ENCODE data around the gene CACNG4.

Gene CACNG4

GRCh38 chr17:67058036-67058435, 93.5 kb downstream of the CACNG4 start:
- DNase-seq (ENCODE audit: low read depth in 2 of 2), result no peak

GRCh38 chr17:67059372-67059771, 94.9 kb downstream of the CACNG4 start:
- no peak for DNase-seq (ENCODE audit: low read depth in 2 of 2)

- DNase-seq (ENCODE audit: low read depth in 2 of 2), result no peak
Observed at GRCh38 chr17:67063141-67063540, 98.6 kb downstream of the CACNG4 start.

DNA sequence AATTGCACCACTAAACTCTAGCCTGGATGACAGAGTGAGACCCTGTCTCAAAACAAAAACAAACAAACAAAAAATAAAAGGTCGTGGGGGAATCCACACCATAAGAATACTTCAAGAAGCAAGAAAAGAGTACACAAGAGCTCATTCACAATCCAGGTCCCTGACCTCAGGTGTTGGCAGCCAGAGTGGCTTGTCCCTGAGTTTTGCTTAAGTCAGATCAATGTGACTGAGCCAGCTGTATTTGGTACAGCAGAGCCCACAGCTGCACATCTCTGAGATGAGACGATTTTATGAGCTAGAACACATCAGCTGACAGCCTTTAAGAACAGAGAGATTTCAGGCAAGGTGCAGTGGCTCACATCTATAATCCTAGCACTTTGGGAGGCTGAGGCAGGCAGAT, 102.2 kb downstream of the CACNG4 start:
- no peak for DNase-seq (ENCODE audit: low read depth in 2 of 2)

GRCh38 chr17:67067571-67068482, 103.3 kb downstream of the CACNG4 start:
- DNase-seq (ENCODE audit: low read depth in 2 of 2), result no peak

- no peak for DNase-seq (ENCODE audit: low read depth in 2 of 2)
Observed at GRCh38 chr17:67068999-67069398, 104.5 kb downstream of the CACNG4 start.

- no peak for DNase-seq (ENCODE audit: low read depth in 2 of 2)
Observed at GRCh38 chr17:67069603-67070136, 105.2 kb downstream of the CACNG4 start.

DNA sequence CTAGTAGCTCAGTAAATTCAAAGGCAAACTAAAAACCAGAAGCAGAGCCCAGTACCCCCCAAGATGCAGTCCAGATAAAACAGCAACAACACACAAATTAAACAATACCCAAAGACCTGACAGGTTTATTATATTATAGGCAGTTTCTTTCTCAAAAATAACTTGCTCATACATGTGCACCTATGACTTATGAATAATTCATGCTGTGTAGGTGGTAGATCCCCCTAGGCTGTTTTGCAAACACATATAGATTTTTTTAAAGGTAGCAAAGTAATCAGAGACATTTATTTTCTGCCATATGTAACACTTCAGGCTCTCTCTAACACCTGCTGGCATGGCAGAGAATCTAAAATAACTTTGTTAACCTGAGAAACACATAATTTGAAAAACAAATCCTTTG, 107.1 kb downstream of the CACNG4 start:
- no peak for DNase-seq (ENCODE audit: low read depth in 2 of 2)

DNA sequence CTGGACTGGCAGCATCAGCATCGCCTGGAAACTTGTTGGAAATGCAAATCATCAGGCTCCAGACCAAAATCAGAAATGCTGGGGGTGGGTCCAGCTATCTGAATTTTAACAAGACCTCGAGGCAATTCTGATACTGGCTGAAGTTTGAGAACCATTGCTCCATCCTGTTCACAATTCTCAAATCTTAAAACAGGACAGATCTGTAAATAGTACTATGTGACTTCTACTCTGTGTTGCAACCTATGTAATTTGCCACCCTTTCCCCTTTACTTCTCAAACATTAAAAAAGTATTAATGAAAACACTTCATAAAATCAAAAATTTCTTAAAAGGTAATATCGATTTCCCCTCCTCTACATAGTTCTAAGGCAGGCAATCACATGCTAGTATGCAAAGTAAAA, 108.4 kb downstream of the CACNG4 start:
- no peak for DNase-seq (ENCODE audit: low read depth in 2 of 2)

DNA sequence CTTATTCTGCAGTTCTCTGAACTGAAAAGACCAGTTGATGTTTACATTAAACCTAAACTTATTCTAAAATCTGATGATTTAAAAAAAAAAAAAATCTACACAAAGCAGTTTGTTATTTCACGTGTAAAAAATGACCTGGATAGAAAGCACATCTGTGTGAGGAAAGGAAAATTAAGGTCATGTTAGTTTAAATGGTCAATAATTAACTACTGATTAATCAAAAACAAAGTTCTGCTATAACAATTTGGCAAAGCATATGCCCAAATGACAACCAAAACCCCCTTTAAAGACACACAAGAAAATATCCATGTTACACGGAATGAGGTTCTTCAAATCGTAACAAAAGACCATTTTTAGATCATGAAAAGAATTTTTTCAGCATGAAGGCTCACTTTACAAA, 110.3 kb downstream of the CACNG4 start:
- DNase-seq (ENCODE audit: low read depth in 2 of 2), result no peak

GRCh38 chr17:67076290-67076689, 111.8 kb downstream of the CACNG4 start:
- DNase-seq (ENCODE audit: low read depth in 2 of 2), result no peak

DNA sequence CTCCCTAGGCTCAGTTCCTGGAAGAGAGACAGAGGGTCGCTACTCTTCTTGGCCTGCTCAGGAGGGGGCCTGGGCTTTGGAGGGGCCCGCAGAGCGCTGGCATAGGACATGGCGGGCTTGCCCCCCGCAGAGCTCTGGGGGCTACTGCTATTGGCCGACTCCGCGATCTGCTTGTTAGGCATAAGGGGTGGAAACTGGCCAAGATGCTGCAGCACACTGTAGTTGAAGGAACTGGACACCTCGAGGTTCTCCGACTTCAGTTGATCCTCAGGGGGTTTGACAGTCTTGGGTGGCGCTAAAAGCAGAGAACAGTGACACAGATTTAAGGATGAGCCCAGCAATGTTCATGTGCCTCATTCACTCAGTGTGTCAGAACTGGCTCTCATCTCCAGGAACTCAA, 113.8 kb downstream of the CACNG4 start:
- DNase-seq (ENCODE audit: low read depth in 2 of 2), result no peak

- no peak for DNase-seq (ENCODE audit: low read depth in 2 of 2)
Observed at GRCh38 chr17:67079491-67079890, 115.0 kb downstream of the CACNG4 start.

DNA sequence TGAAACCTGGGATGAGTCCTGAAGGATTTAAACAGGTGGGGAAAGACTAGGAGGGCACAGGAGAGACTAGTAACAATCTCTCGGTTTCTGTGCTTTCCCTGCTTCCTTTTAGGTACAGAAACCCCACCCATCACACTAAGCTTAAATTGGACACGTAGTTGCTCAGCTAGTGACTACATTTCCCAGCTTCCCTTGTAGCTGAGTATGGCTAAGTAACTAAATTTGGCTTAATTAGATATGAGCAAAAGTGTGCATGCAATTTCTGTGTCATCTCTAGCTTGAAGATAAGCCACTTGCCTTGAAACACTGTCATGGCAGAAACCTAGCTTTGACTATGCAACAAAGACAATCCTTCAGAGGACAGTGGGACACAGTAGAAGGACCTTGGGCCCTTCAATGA, 116.3 kb downstream of the CACNG4 start:
- DNase-seq (ENCODE audit: low read depth in 2 of 2), result no peak

- DNase-seq (ENCODE audit: low read depth in 2 of 2), result no peak
Observed at GRCh38 chr17:67082107-67082506, 117.6 kb downstream of the CACNG4 start.
